ENCODE measurements around the gene DNPEP.
A peak's percentile ranks its signal among the peaks of the same experiment; 100 is the strongest.
"Not testable (repeated sequence)": the region's sequence is repeated elsewhere in the genome, so short reads cannot be mapped to it uniquely, and the experiment has no call there.

Gene DNPEP

GRCh38 chr2:219419331-219420197, 31.9 kb upstream of the DNPEP start:
- no peak for DNase-seq (ENCODE audit: low read depth)

- DNase-seq (ENCODE audit: low read depth): no peak
Measured at GRCh38 chr2:219419012-219419324, 31.3 kb upstream of the DNPEP start.

GRCh38 chr2:219418155-219419011, 30.7 kb upstream of the DNPEP start, which contains the start of gene DES:
DES (plus strand) TSS chr2:219418377; CDS start chr2:219418463, 86 bp downstream.
- DNase-seq (ENCODE audit: low read depth): no peak

GRCh38 chr2:219417374-219417773, 29.7 kb upstream of the DNPEP start:
- DNase-seq (ENCODE audit: low read depth): no peak

- DNase-seq (ENCODE audit: low read depth): no peak
Measured at GRCh38 chr2:219416938-219417337, 29.2 kb upstream of the DNPEP start.

- DNase-seq (ENCODE audit: low read depth): no peak
Measured at GRCh38 chr2:219416235-219416602, 28.5 kb upstream of the DNPEP start.

- DNase-seq (ENCODE audit: low read depth): no peak
Measured at GRCh38 chr2:219415580-219416234, 28.0 kb upstream of the DNPEP start.

- no peak for DNase-seq (ENCODE audit: low read depth)
Measured at GRCh38 chr2:219414857-219415256, 27.1 kb upstream of the DNPEP start.

GRCh38 chr2:219410390-219410789, 22.7 kb upstream of the DNPEP start:
- DNase-seq (ENCODE audit: low read depth): no peak

GRCh38 chr2:219409619-219410018, 21.9 kb upstream of the DNPEP start:
- DNase-seq (ENCODE audit: low read depth): no peak

GRCh38 chr2:219408631-219409030, 20.9 kb upstream of the DNPEP start:
- no peak for DNase-seq (ENCODE audit: low read depth)

- DNase-seq (ENCODE audit: low read depth): no peak
Measured at GRCh38 chr2:219408204-219408603, 20.5 kb upstream of the DNPEP start.

GRCh38 chr2:219407343-219407742, 19.6 kb upstream of the DNPEP start:
- not testable (repeated sequence) for DNase-seq (ENCODE audit: low read depth)

- no peak for DNase-seq (ENCODE audit: low read depth)
Measured at GRCh38 chr2:219406861-219407230, 19.1 kb upstream of the DNPEP start.

GRCh38 chr2:219405958-219406860, 18.5 kb upstream of the DNPEP start:
- no peak for DNase-seq (ENCODE audit: low read depth)

GRCh38 chr2:219405451-219405850, 17.7 kb upstream of the DNPEP start:
- DNase-seq (ENCODE audit: low read depth): no peak

- DNase-seq (ENCODE audit: low read depth): no peak
Measured at GRCh38 chr2:219404954-219405353, 17.2 kb upstream of the DNPEP start.

- no peak for DNase-seq (ENCODE audit: low read depth)
Measured at GRCh38 chr2:219404291-219404910, 16.7 kb upstream of the DNPEP start.

GRCh38 chr2:219403861-219404260, 16.1 kb upstream of the DNPEP start:
- DNase-seq (ENCODE audit: low read depth): no peak

GRCh38 chr2:219402665-219403515, 15.2 kb upstream of the DNPEP start:
- DNase-seq (ENCODE audit: low read depth): peak; percentile 36

All from T follicular helper cell (primary cell).